SW 1271 (cell line): ENCODE measurements around the gene SPATA31D1.
"Not testable (repeated sequence)": the region's sequence is repeated elsewhere in the genome, so short reads cannot be mapped to it uniquely, and the experiment has no call there.

Experiments
- DNase-seq, 2 experiments: peaks; one replicate each; lab custom pipeline; 2025; lab: John Stamatoyannopoulos, UW

The SPATA31D1 gene

DNA sequence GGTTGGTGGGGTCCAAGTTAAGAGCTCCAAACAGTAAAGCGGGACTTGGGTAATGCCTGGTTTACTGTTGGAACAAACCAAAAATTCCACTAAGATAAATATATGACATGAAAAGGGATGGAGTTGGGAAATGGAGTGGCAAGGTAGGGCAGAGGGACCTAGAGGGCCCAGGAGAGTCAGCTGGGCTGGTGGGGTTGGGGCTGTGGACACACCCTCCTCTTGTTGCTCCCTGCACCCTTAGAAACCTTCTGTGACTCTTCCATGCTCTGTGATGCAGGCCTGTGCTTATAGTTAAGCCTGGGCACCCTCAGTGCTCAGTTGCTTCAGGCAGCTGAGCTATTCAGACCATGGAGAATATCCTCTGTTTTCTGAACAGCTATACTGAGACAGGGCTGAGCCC is at the start of gene SPATA31D1:
Gene SPATA31D1, plus strand, starts transcription at position 301 of the 400 bp plus-strand sequence. Its CDS starts 47 bp downstream, at position 348.
- not testable (repeated sequence) for DNase-seq

GRCh38 chr9:81943393-81943792 is 45.2 kb upstream of the SPATA31D1 start, which contains the start of gene SPATA31D3:
TSS of gene SPATA31D3 (plus strand) at chr9:81943500. CDS start at chr9:81943586, 86 bp downstream.
- DNase-seq: not testable (repeated sequence)

DNA sequence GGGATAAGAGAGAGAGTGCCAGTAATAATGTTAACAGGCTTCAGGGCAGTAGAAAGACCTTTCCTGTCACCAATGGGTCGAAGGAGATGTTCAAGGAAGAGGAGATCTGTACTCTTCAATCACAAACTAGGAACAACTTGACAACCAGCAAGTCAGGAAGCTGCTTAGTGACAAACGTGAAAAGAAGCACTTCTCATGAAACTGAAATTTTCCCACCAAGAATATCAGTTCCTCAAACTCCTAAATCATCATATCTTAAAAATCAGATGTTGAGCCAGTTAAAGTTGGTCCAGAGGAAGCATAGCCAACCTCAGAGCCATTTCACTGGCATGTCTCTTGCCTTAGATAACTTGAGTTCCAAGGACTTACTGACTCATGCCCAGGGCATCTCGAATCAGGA is 39.9 kb upstream of the SPATA31D1 start:
- not testable (repeated sequence) for DNase-seq

DNA sequence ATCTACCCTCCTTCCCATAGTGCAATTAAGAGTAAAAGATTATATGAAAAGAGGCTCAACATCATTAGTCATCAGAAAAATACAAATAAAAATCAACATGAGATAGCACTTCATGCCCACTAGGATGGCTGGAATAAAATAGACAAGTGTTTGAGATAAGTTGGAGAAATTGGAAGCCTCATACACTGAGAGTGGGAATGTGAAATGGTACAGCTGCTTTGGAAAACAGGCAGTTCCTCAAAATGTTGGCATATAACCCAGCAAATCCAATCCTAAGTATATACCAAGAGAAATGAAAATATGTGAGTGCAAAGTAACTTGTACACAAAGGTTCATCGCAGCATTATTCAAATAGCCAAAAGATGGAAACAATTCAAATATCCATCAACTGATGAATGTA is 35.5 kb upstream of the SPATA31D1 start:
- no peak for DNase-seq

- no peak for DNase-seq
Measured at GRCh38 chr9:81955625-81956024, 32.9 kb upstream of the SPATA31D1 start.

GRCh38 chr9:81964218-81965171 is 24.1 kb upstream of the SPATA31D1 start:
- no peak for DNase-seq

- no peak for DNase-seq
Measured at GRCh38 chr9:81968026-81968425, 20.5 kb upstream of the SPATA31D1 start.

DNA sequence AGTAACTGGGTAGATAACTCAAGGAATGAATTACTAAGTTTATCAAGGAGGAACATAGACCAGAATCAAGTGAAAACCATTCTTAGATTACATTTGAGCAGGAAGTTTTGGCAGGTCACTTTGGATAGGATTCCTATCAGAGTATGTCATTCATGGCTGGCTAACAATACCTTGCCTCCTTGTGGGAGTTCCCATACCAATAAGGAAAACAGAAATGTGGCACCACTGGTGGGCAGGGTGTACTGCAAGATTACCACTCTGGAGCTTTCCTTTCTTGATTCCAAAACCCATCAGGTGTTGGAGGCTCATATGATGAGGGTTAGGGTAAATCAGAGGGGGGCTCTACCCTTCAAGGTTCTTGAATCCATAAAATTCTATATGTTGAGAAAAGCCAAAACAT is 18.6 kb upstream of the SPATA31D1 start:
- no peak for DNase-seq

DNA sequence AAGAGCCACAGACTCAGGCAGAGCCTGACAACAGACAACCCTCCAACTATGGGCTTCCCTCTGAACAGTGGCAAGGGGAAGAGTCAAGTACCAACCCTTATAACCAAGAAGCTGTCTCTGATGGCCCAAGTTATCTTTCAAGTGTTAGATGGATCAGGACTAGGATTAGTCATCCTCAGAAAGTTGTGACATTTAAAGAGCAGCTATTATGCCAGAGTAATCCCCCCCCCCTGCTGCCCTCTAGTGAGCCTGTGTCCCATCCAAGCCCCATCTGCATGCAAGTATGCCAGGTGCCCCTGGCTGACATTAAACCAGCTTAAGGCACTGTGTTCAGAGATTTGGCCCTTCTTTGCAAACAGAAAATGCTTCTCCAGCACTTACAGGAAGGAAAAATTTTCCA is 16.8 kb upstream of the SPATA31D1 start:
- DNase-seq: no peak

DNA sequence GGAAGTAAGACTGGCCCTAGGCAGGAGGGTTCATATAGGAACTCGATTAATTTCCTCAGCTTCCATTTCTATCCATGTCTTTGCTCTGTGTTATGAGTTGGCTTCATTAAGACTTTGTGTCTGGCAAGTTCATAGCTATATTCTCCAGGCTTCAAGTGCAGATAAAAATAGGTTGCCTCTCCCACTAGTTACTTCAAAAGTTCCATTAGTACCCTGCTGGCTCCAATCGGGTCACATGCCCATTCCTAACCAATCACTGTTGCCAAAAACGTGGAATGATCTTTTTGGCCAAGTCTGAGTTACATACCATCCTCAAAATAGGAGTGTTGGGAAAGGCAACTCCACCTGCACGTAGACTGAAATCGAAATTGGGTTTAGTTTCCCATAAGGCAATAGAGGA is 13.8 kb upstream of the SPATA31D1 start:
- DNase-seq: no peak

DNA sequence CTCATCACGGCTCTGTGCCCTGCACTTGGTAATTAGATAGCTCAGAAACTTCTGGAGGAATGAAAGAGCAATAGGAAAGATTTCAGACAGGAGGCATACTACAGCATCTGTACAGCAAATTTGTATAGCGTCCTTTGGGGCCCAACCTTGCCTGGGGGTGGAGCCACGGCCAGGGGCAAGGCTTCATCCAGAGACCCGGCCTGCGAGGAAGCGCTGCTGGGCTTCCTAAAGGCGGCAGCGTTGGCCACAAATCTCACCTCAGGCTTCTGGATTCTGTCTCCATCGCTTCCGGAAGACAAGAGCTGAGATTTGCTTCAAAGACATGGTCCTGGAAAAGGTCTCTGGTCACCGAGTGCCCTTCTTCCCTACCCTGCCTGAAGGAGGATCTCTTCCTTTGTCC is 12.2 kb upstream of the SPATA31D1 start:
- DNase-seq: no peak

DNA sequence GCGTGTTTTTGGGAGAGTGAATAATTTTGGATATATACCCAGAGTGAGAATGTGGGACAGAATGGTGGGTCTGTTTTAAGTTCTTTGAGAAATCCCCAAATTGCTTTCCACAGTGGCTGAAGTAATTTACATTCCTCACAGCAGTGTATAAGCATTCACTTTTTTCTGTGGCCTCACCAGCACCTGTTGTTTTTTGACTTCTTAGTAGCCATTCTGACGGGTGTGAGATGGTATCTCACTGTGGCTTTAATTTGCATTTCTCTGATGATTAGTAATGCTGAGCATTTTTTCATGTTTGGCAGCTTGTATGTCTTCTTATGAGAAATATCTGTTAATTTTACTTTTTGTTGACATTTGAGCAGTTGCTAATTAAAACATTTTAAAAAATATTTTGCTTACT is 9.4 kb upstream of the SPATA31D1 start:
- no peak for DNase-seq

GRCh38 chr9:81980568-81980967 is 8.0 kb upstream of the SPATA31D1 start:
- DNase-seq: no peak

DNA sequence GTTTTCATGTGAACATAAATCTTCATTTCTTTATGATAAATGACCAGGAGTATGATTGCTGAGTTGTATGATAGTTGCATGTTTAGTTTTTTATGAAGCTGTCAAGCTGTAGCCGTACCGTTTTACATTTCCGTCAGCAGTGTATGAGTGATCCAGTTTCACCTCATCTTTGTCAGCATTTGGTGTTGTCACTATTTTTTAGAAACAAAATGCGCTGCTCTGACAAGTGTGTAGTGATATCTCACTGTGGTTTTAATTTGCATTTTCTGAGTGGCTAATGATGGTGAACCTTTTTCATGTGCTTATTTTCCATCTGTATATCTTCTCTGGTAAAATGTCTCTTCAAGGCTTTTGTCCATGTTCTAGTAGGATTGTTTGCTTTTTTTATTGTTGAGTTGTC is 6.7 kb upstream of the SPATA31D1 start:
- no peak for DNase-seq

- no peak for DNase-seq
Measured at GRCh38 chr9:81984928-81985327, 3.6 kb upstream of the SPATA31D1 start.

- DNase-seq: no peak
Measured at GRCh38 chr9:81986051-81986450, 2.5 kb upstream of the SPATA31D1 start.

DNA sequence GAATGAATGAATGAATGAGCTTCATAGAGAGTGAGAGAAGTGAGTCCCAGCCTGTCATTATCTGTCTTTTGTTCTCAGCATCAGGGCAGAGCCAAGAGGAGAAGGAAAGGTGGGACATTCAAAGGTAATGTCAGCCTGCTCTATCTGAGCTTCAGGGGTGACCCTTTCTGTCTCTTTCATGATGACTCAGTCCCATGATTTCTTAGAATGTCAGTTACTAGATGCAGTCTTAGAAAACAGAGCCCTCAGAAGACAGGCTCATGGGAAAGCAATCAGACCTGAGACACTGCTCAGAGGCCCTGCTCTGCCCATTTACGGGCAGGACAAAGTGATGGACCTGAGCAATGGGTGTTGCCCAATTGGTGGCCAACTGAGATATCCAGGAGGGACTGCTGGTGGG is 1.1 kb downstream of the SPATA31D1 start:
- no peak for DNase-seq

GRCh38 chr9:81993656-81994055 is 5.1 kb downstream of the SPATA31D1 start:
- no peak for DNase-seq

DNA sequence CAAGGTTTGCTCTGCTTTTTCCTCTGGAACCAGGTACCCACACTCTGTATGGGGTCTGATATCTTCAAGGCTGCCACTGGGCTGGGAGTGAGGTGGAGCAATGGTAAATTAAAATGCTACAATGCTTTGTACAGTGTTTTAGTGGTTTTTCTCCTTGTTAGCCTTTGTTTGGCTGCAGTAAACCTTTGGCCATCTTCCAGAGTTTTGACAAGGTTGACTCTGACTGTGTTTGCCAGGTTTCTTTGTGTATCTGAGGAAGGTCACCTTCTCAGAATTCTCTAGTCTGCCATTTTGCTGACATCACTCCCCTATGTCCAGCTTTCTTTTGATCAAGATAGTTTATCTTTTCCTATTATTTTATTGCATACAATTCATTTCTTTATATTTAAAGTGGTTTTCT is 11.2 kb downstream of the SPATA31D1 start:
- DNase-seq: no peak

- DNase-seq: no peak
Measured at GRCh38 chr9:82010711-82011110, 22.1 kb downstream of the SPATA31D1 start.

- no peak for DNase-seq
Measured at GRCh38 chr9:82011133-82011532, 22.6 kb downstream of the SPATA31D1 start.

GRCh38 chr9:82012276-82012675 is 23.7 kb downstream of the SPATA31D1 start:
- no peak for DNase-seq

GRCh38 chr9:82020331-82020730 is 31.8 kb downstream of the SPATA31D1 start:
- DNase-seq: no peak

DNA sequence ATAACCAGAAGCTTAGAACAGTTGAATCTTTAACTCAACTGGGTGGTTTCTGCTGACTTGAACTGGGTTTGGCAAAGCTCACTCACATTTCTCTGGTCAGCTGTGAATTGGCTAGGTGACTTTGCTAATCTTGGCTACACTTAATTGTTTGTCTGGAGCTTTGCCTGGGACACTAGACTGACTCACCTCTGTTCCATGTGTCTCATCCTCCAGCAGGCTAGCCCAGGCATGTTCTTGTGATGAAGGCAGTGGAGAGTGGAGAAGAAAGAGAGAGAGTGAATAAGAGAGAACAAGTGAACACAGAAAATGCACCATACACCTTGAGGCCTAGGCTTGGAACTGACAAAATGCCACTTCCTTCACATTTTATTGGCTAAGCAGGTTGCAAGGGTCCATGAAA is 32.6 kb downstream of the SPATA31D1 start:
- DNase-seq: no peak
